Right lobe of liver (tissue), 6 donors: Measurements from ENCODE around the gene FBRSL1. TPM values are rescaled to one million over a fixed set of nuclear protein-coding genes. Genes with fewer than 3 reads are reported as not detected.
A peak's percentile ranks its signal among the peaks of the same experiment; 100 is the strongest.

Experiments
- ATAC-seq, 4 donors: fragments of 200-7000 bp; cut with Tn5 transposase; one replicate each; pipeline ENCODE4 v1.9.1; 2020; ENCODE audit warnings: mild to moderate bottlenecking in 4 of 4, moderate library complexity in 4 of 4
- DNase-seq, 3 donors: peaks; one replicate each; pipeline ENCODE4 v3.0.0-alpha.2; 2020
- H3K27ac ChIP-seq, 3 donors: fragments of 200-600 bp; one replicate each; pipeline ENCODE4 v1.8.0; 2022
- H3K27me3 ChIP-seq, 2 donors: fragments of 200-600 bp; one replicate each; pipeline ENCODE4 v1.8.0; 2022
- H3K36me3 ChIP-seq, 4 donors: fragments of 200-600 bp; sonication (generic) in 1 of 4; one replicate each; pipeline versions ENCODE4 v1.5.1 to v1.8.0; 2017 to 2022; ENCODE audit warnings: control low read depth in 1 of 4
- H3K4me1 ChIP-seq, 4 donors: fragments of 200-600 bp; sonication (generic) in 1 of 4; one replicate each; pipeline versions ENCODE4 v1.5.1 to v1.8.0; 2017 to 2022; ENCODE audit warnings: control low read depth in 1 of 4
- H3K4me3 ChIP-seq, 3 donors: fragments of 200-600 bp; one replicate each; pipeline ENCODE4 v1.8.0; 2022
- H3K9me3 ChIP-seq, 4 donors: fragments of 200-600 bp; sonication (generic) in 1 of 4; one replicate each; pipeline versions ENCODE4 v1.5.1 to v1.8.0; 2017 to 2022; ENCODE audit warnings: control low read depth in 1 of 4
- CTCF ChIP-seq, 4 donors: fragments of 200-600 bp in 3 of 4; fragments of 450-650 bp in 1 of 4; IDR thresholded peaks; one replicate each; pipeline versions ENCODE4 v1.5.1 to v1.8.0; 2016 to 2022; ENCODE audit warnings: antibody characterized with exemption in 4 of 4, mild to moderate bottlenecking in 2 of 4
- POLR2A ChIP-seq: fragments of 450-650 bp; IDR thresholded peaks from one replicate; pipeline ENCODE4 v1.6.1; 2017; ENCODE audit warnings: antibody characterized with exemption, mild to moderate bottlenecking
- WGBS: methylation state at CpG from one replicate; pipeline ENCODE4 v1.1.6; 2018; ENCODE audit warnings: low coverage, low lambda C conversion rate; ENCODE audit not compliant: insufficient coverage; ENCODE audit errors: missing lambda C conversion rate; 5-methylcytosine and 5-hydroxymethylcytosine counted together
- intact Hi-C, 2 donors: fragments of 100-400 bp; cut with DNase I; formaldehyde crosslinking; loops; one replicate each; pipeline versions ENCODE4 v1.11.2 to v1.14.1; 2022
- total RNA-seq, 6 experiments: library from RNA; depleted of rRNA in 2 of 6; stranded (reverse); fragments of >200 nt in 2 of 6; fragmentation: NEBNext Ultra II Directional in 3 of 6; extraction: Animal tissue kit (Norgen Biotek cat#: 25700) in 3 of 6; gene quantifications; one replicate each; pipeline versions ENCODE4 v1.1.0 to v1.2.4, GENCODE V29; 2016 to 2023
- donor health status: DM: no; HTN: yes; CAD: no.
- donor health status: DM: no; HTN: no; CAD: no.
- donor health status: DM: no; HTN: no; CAD: no.
- donor health status: DM: no; HTN: yes; CAD: no.
- donor health status: DM: no; HTN: yes; CAD: no.

Gene FBRSL1
- total RNA-seq, 6 experiments from 2014 or later: 16.2 to 27.6 (median 23.3) TPM

- Histone ChIP-seq H3K27ac (no peak overlapping the region), H3K27me3 (no peaks in the 10 kb centered on the region), H3K4me3 (no peak overlapping the region), H3K36me3 (no peaks in the 10 kb centered on the region), H3K9me3 (no peaks in the 10 kb centered on the region), H3K4me1 (no peaks in the 10 kb centered on the region)
- ATAC-seq (no peak), DNase-seq (no peak)
- 0% methylated on average over 2 of the region's 3 CpGs for WGBS
- no peak for TF ChIP-seq CTCF (IDR thresholded peaks at IDR 0.05)
- no peak for TF ChIP-seq POLR2A
- intact Hi-C loops: no loop called here
These were observed 19.6 kb upstream of the FBRSL1 start for GRCh38 chr12:132470397-132470796.

GRCh38 chr12:132471011-132471857, 18.7 kb upstream of the FBRSL1 start:
- 39% methylated on average over 16 of the region's 18 CpGs for WGBS
- intact Hi-C loops: no loop called here
- Histone ChIP-seq H3K4me1 (no peaks in the 10 kb centered on the region), H3K36me3 (no peaks in the 10 kb centered on the region), H3K9me3 (no peaks in the 10 kb centered on the region), H3K27me3 (no peaks in the 10 kb centered on the region), H3K4me3 (no peak overlapping the region), H3K27ac (no peak overlapping the region)
- peak in 1 of 3 donors; percentile 20 for DNase-seq
- TF ChIP-seq POLR2A (no peak), CTCF (IDR thresholded peaks at IDR 0.05) (no peak)
- ATAC-seq: peak in 3 of 4 donors; percentile 51 to 82 (median 65)

- no peak overlapping the region for H3K27ac ChIP-seq
- no peaks in the 10 kb centered on the region for H3K4me1 ChIP-seq
- intact Hi-C loops: no loop called here
- DNase-seq (peak in 2 of 3 donors; percentile 11 to 53), ATAC-seq (no peak)
- TF ChIP-seq POLR2A (no peak), CTCF (IDR thresholded peaks at IDR 0.05) (no peak)
- H3K4me3 ChIP-seq: no peak overlapping the region
- H3K27me3 ChIP-seq: no peaks in the 10 kb centered on the region
- WGBS: 81% methylated on average over 8 of the region's 16 CpGs
- H3K36me3 ChIP-seq: no peaks in the 10 kb centered on the region
- no peaks in the 10 kb centered on the region for H3K9me3 ChIP-seq
These were observed 18.1 kb upstream of the FBRSL1 start for GRCh38 chr12:132471858-132472255.

GRCh38 chr12:132472386-132472785, 17.6 kb upstream of the FBRSL1 start:
- DNase-seq (peak in 2 of 3 donors; percentile 15 to 51), ATAC-seq (no peak)
- 0% methylated on average over 2 of the region's 15 CpGs for WGBS
- Histone ChIP-seq H3K9me3 (no peaks in the 10 kb centered on the region), H3K4me3 (no peak overlapping the region), H3K4me1 (no peaks in the 10 kb centered on the region), H3K27ac (no peak overlapping the region), H3K36me3 (no peaks in the 10 kb centered on the region), H3K27me3 (no peaks in the 10 kb centered on the region)
- no peak for TF ChIP-seq CTCF (IDR thresholded peaks at IDR 0.05)
- intact Hi-C loops: no loop called here
